Cortex of kidney (tissue), 1 donor: ENCODE data around the gene RDH11.
"Not testable (repeated sequence)": the region's sequence is repeated elsewhere in the genome, so short reads cannot be mapped to it uniquely, and the experiment has no call there.

Source experiments
- DNase-seq: peaks from one replicate; lab custom pipeline; 2025; lab: John Stamatoyannopoulos, UW

The RDH11 gene

GRCh38 chr14:67703997-67704396 is 8.4 kb upstream of the RDH11 start:
- DNase-seq = no peak

GRCh38 chr14:67701492-67701891 is 5.9 kb upstream of the RDH11 start, which contains the start of gene RDH12:
TSS of gene RDH12 (plus strand) at chr14:67701886. CDS start at chr14:67722643, 20,757 bp downstream.
- DNase-seq = not testable (repeated sequence)

- no peak for DNase-seq
These were observed 2.6 kb upstream of the RDH11 start for GRCh38 chr14:67698179-67698578.

GRCh38 chr14:67697006-67697405 is 1.4 kb upstream of the RDH11 start:
- DNase-seq = no peak

- DNase-seq = no peak
These were observed 672 bp downstream of the RDH11 start for GRCh38 chr14:67694791-67695393.

GRCh38 chr14:67690011-67690410 is 5.6 kb downstream of the RDH11 start:
- DNase-seq = no peak

- no peak for DNase-seq
These were observed 11.7 kb downstream of the RDH11 start for GRCh38 chr14:67683842-67684241.

GRCh38 chr14:67680941-67681340 is 14.6 kb downstream of the RDH11 start:
- no peak for DNase-seq

GRCh38 chr14:67680121-67680602 is 15.4 kb downstream of the RDH11 start:
- no peak for DNase-seq

GRCh38 chr14:67679006-67679405 is 16.6 kb downstream of the RDH11 start:
- no peak for DNase-seq

GRCh38 chr14:67675219-67675582 is 20.4 kb downstream of the RDH11 start:
- no peak for DNase-seq

GRCh38 chr14:67674480-67675218 is 20.9 kb downstream of the RDH11 start, which contains the start of gene VTI1B:
TSS of gene VTI1B (minus strand) at chr14:67674632. CDS start at chr14:67674489, 143 bp downstream.
- no peak for DNase-seq

GRCh38 chr14:67674139-67674479 is 21.5 kb downstream of the RDH11 start:
- no peak for DNase-seq

- DNase-seq = no peak
These were observed 22.1 kb downstream of the RDH11 start for GRCh38 chr14:67673451-67673850.

GRCh38 chr14:67668559-67668958 is 27.0 kb downstream of the RDH11 start:
- no peak for DNase-seq

- DNase-seq = no peak
These were observed 28.7 kb downstream of the RDH11 start for GRCh38 chr14:67666750-67667449.

GRCh38 chr14:67665868-67666267 is 29.7 kb downstream of the RDH11 start:
- DNase-seq = no peak

GRCh38 chr14:67663633-67664032 is 31.9 kb downstream of the RDH11 start:
- DNase-seq = no peak

- no peak for DNase-seq
These were observed 41.8 kb downstream of the RDH11 start for GRCh38 chr14:67653651-67654280.

GRCh38 chr14:67652189-67652588 is 43.4 kb downstream of the RDH11 start:
- no peak for DNase-seq

- no peak for DNase-seq
These were observed 44.9 kb downstream of the RDH11 start for GRCh38 chr14:67650694-67651093.

- no peak for DNase-seq
These were observed 45.4 kb downstream of the RDH11 start for GRCh38 chr14:67650151-67650550.
